Lower lobe of right lung (tissue), 2 donors: ENCODE results near the gene CYFIP1. TPM values are rescaled to one million over a fixed set of nuclear protein-coding genes. Genes with fewer than 3 reads are reported as not detected.

Source experiments
- ATAC-seq, 2 donors: fragments of 200-7000 bp; cut with Tn5 transposase; one replicate each; pipeline ENCODE4 v1.9.1; 2020 to 2022; ENCODE audit warnings: mild to moderate bottlenecking in 2 of 2, moderate library complexity in 2 of 2
- DNase-seq: peaks from one replicate; pipeline ENCODE4 v3.0.0-alpha.2; 2020
- H3K27ac ChIP-seq: fragments of 200-600 bp; one replicate; pipeline ENCODE4 v1.8.0; 2022
- H3K27me3 ChIP-seq: fragments of 200-600 bp; one replicate; pipeline ENCODE4 v1.8.0; 2022; ENCODE audit warnings: low read depth
- H3K36me3 ChIP-seq: fragments of 200-600 bp; one replicate; pipeline ENCODE4 v1.8.0; 2022; ENCODE audit warnings: mild to moderate bottlenecking
- H3K4me1 ChIP-seq: fragments of 200-600 bp; one replicate; pipeline ENCODE4 v1.8.0; 2022
- H3K4me3 ChIP-seq: fragments of 200-600 bp; one replicate; pipeline ENCODE4 v1.8.0; 2022; ENCODE audit warnings: mild to moderate bottlenecking
- H3K9me3 ChIP-seq: fragments of 200-600 bp; one replicate; pipeline ENCODE4 v1.8.0; 2022
- CTCF ChIP-seq: fragments of 200-600 bp; IDR thresholded peaks from one replicate; pipeline ENCODE4 v1.8.0; 2022; ENCODE audit warnings: antibody characterized with exemption, mild to moderate bottlenecking
- intact Hi-C: fragments of 100-400 bp; cut with DNase I; formaldehyde crosslinking; loops from one replicate; pipeline ENCODE4 v1.11.0; 2022
- total RNA-seq: library from RNA; stranded (reverse); fragmentation: NEBNext Ultra II Directional; extraction: Animal tissue kit (Norgen Biotek cat#: 25700); gene quantifications from one replicate; pipeline ENCODE4 v1.2.1, GENCODE V29; 2021
- donor health status: DM: no; HTN: yes; CAD: no; lungs with severe emphysema.

Gene CYFIP1
- total RNA-seq, 1 donor from 2014 or later: 153 TPM

GRCh38 chr15:22956257-22956977 lies 23.8 kb downstream of the CYFIP1 start:
- Histone ChIP-seq H3K4me3 (no peak overlapping the region), H3K36me3 (no peaks in the 10 kb centered on the region), H3K9me3 (no peaks in the 10 kb centered on the region), H3K27ac (peak overlapping the region; percentile 18), H3K27me3 (no peaks in the 10 kb centered on the region), H3K4me1 (peaks cover 89% of the 10 kb centered on the region)
- TF ChIP-seq CTCF: no peak
- ATAC-seq: peak; percentile 16
- intact Hi-C loops: no loop called here
- DNase-seq: no peak

GRCh38 chr15:22955544-22956119 lies 24.5 kb downstream of the CYFIP1 start:
- intact Hi-C loops: no loop called here
- ATAC-seq (peak in 1 of 2 donors; percentile 31), DNase-seq (no peak)
- no peak overlapping the region for H3K4me3 ChIP-seq
- no peaks in the 10 kb centered on the region for H3K27me3 ChIP-seq
- no peaks in the 10 kb centered on the region for H3K9me3 ChIP-seq
- H3K27ac ChIP-seq: no peak overlapping the region
- peaks cover 89% of the 10 kb centered on the region for H3K4me1 ChIP-seq
- no peak for TF ChIP-seq CTCF
- H3K36me3 ChIP-seq: no peaks in the 10 kb centered on the region

- no peaks in the 10 kb centered on the region for H3K27me3 ChIP-seq
- no peaks in the 10 kb centered on the region for H3K36me3 ChIP-seq
- intact Hi-C loops: no loop called here
- H3K4me3 ChIP-seq: no peak overlapping the region
- no peak for TF ChIP-seq CTCF
- DNase-seq (no peak), ATAC-seq (no peak)
- H3K27ac ChIP-seq: no peak overlapping the region
- H3K9me3 ChIP-seq: no peaks in the 10 kb centered on the region
- peaks cover 89% of the 10 kb centered on the region for H3K4me1 ChIP-seq
Measured at GRCh38 chr15:22954798-22955543, 25.2 kb downstream of the CYFIP1 start.

GRCh38 chr15:22954326-22954725 lies 25.8 kb downstream of the CYFIP1 start:
- no peak overlapping the region for H3K4me3 ChIP-seq
- TF ChIP-seq CTCF: no peak
- no peaks in the 10 kb centered on the region for H3K36me3 ChIP-seq
- no peaks in the 10 kb centered on the region for H3K9me3 ChIP-seq
- peaks cover 89% of the 10 kb centered on the region for H3K4me1 ChIP-seq
- no peaks in the 10 kb centered on the region for H3K27me3 ChIP-seq
- no peak for ATAC-seq
- intact Hi-C loops: no loop called here
- no peak overlapping the region for H3K27ac ChIP-seq
- no peak for DNase-seq

- no peak for TF ChIP-seq CTCF
- DNase-seq: no peak
- Histone ChIP-seq H3K4me3 (no peak overlapping the region), H3K36me3 (no peaks in the 10 kb centered on the region), H3K4me1 (peaks cover 92% of the 10 kb centered on the region), H3K27ac (no peak overlapping the region), H3K27me3 (no peaks in the 10 kb centered on the region), H3K9me3 (no peaks in the 10 kb centered on the region)
- no peak for ATAC-seq
- intact Hi-C loops: no loop called here
Measured at GRCh38 chr15:22952796-22953579, 27.2 kb downstream of the CYFIP1 start.
